Activated gamma-delta T cell treated with Interleukin-2 at 50 U/mL for 16 hours (primary cell): ENCODE results near the gene CELSR3.

ENCODE experiments used
- DNase-seq: peaks from one replicate; pipeline ENCODE4 v3.0.0-alpha.2; 2020

Gene CELSR3

DNA sequence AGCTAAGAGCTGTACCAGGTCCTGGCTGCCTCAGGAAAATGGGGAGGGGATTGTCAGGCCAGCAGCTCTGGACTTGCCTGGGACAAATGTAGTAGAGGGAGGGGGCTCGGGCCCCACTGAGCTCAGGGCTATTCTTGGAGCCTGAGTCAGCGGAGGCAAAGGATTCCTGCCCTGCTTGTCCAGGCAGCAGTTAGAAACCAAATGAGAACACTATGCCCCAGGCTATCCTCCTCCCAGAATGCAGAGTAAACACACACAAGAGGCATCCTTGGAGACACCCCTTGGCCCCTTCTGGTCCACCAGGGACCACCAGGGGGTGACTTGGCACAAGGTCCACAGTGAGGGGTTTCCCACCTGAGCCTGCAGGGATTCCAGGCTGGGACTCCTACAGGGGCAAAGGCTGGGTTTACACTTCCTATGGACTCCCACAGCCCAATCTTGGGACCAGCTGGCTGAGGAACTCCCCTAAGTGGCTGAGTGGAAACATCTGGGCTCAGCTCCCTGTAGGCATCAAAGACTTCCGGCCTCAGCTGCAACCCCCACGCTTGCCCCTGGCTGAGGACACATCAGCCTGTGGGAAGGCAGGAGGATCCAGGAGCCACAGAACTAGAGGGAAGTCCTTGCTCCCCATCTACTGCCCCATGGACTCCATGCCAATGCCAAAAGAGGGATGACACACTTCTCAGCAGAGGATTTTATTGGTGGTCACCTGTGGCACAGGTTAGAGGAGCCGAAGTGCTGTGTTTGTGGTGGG is 64.2 kb downstream of the CELSR3 start:
- DNase-seq, result no peak

DNA sequence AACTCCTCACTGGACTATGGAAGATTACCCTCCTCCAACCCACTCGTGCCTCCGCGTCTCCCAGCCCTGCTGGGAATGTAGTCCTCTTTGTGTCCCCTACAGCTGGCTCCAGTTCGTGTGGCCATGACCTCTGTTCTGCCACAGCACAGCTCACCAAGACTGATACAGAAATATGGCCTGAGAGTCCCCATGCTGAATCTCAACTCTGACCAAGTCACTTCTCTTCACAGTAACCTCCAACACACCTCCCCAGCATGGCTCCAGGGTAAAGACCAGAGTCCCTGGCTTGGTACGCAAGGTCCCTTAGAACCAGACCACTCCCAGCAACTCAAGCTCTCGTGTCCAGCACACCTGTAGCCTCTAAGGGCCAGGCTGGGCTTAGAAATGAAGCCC is 65.3 kb downstream of the CELSR3 start:
- no peak for DNase-seq

DNA sequence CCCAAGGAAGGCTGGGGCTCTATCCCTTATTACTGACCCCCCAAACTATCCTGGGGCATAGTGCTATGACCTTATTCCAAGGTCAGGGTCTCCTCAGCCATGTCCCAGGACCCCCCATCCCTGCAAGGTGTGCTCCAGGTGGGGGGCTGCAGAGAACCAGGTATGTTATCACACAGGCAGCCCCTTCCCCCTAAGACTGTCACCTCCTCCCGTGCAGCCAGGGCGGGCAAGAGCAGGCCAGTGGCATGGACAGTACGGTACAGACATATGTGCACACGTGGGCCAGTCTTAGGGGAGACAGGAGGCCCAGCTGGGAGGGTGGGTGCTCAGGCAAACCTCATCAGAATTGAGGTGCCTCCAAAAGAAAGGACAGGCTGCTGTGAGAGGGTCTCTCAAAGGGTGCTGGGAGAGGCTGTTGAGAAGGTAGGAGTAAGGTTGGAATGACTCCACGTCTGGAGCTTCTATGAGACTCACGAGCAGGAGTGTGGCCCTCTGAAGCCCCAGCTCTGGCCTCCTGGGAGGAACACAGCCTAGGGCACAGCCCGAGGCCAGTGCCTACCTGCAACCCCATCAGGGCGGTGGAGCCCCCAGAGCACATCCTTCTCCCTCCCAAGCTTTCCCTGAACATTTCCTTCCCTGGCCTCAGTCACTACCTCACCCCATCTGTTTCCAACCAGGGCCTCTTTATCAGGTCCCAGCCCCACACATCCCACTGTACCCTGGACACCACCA is 65.8 kb downstream of the CELSR3 start:
- DNase-seq, result no peak

DNA sequence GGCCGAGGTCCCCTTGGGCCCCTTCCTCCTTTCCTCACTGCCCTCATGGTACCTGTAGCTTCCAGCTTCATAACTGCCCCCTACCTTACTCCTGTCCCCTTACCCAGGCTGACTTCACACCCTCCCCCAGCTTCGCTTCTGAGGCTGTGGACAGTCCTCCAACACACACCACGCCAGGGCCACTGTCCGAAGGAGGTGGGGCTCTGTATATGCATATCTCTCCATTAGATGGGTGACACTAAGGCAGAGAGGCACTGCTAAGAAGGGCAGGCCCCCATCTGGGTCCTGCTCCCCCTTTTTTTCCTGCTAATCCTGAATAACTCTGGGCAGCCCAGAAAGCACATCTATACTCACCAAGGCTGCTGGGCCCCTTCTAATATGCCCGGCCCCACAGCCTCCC is 66.5 kb downstream of the CELSR3 start:
- DNase-seq, result no peak

DNA sequence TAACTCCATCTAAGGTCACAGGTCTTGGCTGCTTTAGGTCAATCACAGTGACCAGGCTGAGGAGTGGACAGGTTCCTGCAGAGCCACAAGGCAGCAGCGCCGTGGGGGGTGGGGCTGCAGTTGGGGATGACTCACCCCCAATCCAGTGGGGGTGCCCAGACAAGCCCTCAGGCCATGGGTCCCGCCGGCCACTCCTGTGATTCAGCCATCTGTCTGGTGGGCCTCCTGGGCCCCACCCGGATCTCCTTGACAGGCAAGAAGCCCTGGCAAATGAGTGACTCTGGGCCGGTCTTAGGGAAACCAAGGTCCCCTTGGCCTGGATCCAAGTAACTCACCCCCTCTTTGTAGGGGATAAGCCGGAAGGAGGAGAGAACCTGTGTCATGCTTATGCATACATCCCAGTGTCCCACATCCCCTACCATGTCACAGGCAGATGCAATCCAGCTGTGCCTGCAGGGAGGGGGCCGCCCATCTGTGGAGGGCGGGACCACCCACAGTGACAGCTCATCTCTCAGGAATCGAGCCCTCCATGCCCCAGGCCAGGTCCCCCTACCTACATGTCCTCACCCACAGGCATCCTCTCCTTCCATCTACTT is 67.1 kb downstream of the CELSR3 start:
- DNase-seq, result no peak

DNA sequence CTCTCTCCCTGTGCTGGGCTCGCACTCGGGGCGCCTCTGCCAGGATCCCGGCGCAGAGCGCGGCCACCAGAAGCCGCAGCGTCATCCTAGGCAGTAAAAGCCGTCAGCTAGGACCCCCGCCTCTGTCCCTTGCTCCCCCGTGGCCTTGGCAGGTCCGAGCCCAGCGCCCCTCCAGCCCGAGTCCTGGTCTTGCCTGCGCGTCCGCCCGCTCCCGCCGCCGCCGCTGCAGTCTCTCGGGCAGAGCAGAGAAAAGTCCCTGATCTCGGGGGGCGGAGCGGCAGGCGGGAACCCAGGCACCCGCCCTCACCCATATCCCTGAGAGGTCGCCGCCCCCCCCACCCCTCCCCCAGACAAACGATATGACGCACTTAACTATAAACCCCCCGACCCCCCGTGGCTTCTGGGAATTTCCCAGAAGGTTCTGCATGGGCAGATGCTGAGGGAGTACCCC is 67.6 kb downstream of the CELSR3 start, which contains the start of gene COL7A1:
TSS of gene COL7A1 (minus strand) at position 255 of the 451 bp plus-strand sequence. CDS start at position 85, 170 bp downstream.
- DNase-seq, result no peak

DNA sequence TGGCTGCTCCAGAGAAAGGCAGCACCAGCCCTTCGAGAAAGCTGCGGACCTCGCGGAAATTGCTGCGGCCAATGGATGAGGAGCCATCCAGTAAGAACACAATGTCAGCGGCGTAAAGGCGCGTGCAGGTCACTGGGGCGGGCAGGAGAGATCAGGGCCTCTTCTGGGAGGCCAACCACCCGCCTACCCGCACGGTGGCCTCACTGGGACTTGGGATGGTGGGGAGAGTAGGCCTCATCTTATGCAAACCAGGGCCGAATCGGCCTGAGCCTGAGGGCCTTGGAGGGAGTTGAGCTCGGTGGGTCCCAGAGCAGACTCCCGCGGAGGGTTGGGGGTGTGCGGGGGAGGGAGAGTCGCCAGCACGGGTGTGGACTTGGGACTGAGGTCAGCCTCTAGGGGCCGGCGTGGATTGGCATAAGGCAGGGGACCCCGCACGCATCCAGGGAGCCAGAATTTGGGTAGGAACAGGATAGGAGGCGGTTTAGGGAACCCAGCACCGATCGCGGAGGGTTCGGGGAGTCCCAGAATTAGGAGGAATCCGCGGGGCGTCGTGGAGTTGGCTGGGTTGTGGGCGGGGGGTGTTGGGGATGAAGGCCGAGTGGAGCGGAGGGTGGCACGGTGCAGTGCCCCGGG is 68.2 kb downstream of the CELSR3 start:
- no peak for DNase-seq

DNA sequence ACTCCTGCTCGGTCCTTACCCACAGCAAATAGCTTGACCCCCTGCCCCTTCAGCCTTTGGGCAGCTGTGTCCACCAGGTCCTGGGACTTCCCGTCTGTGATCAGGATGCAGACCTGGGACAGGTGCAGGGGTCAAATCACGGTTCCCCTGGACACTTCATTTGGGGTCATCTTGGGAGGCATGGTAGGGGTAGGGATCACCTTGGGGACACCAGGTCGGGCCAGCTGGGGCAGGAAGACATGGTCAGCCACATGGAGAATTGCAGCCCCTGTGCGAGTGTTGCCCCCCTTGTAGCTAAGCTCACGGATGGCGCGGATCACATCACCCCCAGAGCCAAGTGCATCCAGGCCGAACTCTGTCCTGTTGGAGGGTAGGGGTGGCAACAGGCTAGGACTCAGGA is 69.3 kb downstream of the CELSR3 start:
- no peak for DNase-seq

DNA sequence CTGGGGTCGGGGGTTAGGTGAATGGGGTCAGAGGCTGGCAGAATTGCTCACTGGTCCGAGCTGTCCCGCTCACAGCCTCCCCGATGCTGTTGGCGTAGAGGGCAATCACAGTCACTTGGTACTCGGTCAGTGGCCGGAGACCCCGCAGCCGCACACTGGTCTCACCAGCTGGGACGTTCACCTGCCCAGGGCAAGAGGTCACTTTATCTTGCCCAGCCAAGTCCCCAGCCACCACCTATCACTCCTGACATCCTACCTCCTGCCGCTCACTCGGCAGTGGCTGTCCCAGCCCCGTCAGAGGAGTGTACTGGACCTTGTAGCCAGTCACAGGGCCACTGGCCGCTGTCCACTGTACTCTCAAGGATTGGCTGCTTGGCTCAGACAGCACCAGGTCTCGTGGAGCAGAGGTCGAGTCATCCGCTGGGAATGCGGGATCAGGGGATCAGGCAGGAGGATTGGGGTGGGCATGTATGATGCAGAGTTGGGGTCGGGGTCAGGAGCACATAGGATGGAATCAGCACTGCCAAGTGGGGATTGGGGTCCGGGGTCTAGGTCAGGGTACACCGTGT is 70.1 kb downstream of the CELSR3 start:
- no peak for DNase-seq

DNA sequence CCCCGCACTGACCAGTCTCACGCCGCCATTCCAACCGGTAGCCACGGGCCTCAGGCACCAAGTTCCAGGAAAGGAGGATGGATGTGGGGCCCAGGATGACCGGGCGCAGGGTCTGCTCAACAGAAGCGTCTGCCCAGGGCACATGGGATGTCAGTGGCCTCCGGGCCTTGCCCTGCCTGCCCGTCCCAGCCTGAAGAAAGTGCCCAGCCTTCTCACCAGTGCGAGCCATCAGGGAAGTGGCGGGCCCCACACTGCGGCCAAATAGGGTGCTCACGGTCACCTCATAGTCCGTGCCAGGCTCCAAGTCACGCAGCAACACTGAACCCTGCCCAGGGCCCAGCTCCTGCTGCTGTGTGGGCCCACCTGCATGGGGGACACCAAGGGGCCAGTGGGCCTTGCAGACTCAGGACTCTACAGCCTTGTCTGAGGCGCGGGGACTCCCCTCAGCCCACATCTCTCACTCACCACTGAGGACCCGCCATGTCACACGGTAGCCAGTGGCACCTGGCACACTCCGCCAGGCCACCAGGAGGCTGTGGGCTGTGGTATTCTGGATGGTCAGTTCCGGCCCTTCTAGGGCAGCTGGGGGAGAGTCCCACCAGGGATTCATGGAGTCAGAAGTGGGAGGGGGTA is 70.7 kb downstream of the CELSR3 start:
- DNase-seq, result no peak

DNA sequence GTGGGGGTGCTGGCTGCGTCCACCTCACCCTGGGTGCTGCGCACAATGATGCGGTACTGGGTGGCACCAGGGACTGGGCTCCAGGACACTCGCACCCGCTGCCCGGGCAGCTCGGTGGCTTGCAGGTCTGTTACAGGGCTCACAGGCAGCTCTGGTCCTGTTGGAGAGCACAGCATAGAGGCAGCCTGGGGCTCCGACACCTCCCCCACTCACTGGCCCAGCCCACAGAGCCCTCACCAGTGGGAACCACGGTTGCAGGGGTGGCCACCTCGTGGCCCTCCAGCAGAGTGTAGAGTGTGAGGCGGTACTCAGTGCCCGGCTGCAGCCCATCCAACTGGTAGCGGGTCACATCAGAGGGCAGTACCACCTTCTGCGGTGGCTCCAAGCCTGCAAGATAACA is 71.2 kb downstream of the CELSR3 start:
- DNase-seq, result no peak

DNA sequence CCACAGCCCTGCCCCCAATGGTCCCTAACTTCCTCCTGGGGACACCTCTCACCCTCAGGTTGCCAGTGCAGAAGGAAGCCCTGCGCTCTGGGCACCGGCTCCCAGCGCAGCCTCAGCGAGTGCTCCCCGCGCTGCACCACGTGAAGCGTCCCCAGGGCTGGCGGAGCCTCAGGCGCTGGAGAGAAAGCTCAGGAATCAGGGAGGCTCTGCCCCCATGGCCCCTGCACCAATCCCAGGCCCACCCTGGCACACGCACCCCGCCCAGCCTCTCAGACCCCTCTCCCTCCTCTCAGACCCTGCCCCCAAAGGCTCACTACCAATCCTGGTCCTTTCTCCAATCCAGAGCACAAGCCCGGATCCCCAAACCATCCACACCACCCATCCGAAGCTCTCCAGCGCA is 74.5 kb downstream of the CELSR3 start:
- DNase-seq, result no peak

DNA sequence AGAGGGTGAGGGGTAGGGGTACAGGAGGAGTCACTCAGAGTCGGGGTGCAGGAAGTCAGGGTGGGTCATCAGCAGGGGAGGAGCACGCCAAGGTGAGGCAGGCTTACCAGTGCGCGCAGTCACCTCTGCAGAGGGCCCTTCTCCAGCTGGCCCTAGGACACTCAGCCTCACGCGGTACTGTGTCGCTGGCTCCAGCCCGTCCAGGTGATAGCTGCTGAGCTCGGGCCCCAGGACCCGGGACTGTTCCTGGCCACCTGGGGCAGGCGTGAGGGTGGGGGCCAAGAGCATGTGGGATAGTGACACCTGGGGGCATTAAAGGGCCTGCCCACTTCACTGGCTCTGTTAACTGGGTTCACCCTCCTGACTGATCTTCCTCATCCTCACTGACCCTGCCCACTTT is 75.0 kb downstream of the CELSR3 start:
- no peak for DNase-seq
